ENCODE measurements around the gene DPP6.

GRCh38 chr7:154385214-154385613, 333.0 kb downstream of the DPP6 start:
- TF ChIP-seq CTCF (conservative IDR thresholded peaks at IDR 0.05; ENCODE audit: low read length) (no peak), EZH2phosphoT487 (IDR thresholded peaks at IDR 0.05; ENCODE audit: borderline replicate concordance, low read depth, low read length) (no peak)
